ENCODE results near the gene RAB1A. TPM values are rescaled to one million over a fixed set of nuclear protein-coding genes. Genes with fewer than 3 reads are reported as not detected.
A peak's percentile ranks its signal among the peaks of the same experiment; 100 is the strongest.

The RAB1A gene
- total and polyA plus RNA-seq, 5 donors from 2014 or later: 50.4 to 79.3 (median 60.1) TPM

GRCh38 chr2:65103013-65103715, 26.7 kb downstream of the RAB1A start:
- ATAC-seq (ENCODE audit: low read depth in 2 of 2) (no peak), DNase-seq (no peak)
- H3K4me1 ChIP-seq (ENCODE audit: control insufficient read depth, insufficient read depth, low read length, poor library complexity, severe bottlenecking): peaks cover 6% of the 10 kb centered on the region
- H3K27me3 ChIP-seq (ENCODE audit: control insufficient read depth, insufficient read depth, low read length): no peaks in the 10 kb centered on the region
- Mint-ChIP-seq H3K27me3 (no peaks in the 10 kb centered on the region), H3K36me3 (peaks cover 15% of the 10 kb centered on the region), H3K4me3 (no peak overlapping the region), H3K9me3 (peaks cover 0 to 2% (median 0%) of the 10 kb centered on the region in 7 donors), H3K4me1 (peaks cover 13 to 43% (median 28%) of the 10 kb centered on the region in 4 donors), H3K27ac (no peak overlapping the region)
- H3K9me3 ChIP-seq (ENCODE audit: control insufficient read depth in 2 of 2, low read length in 2 of 2): no peaks in the 10 kb centered on the region
- no peak overlapping the region for H3K4me3 ChIP-seq (ENCODE audit: low read depth, low read length)
- H3K27ac ChIP-seq (ENCODE audit: insufficient read depth, low read length, poor library complexity, severe bottlenecking): no peak overlapping the region
- H3K36me3 ChIP-seq (ENCODE audit: control insufficient read depth, insufficient read depth, low read length): peaks cover 41% of the 10 kb centered on the region

GRCh38 chr2:65101071-65101470, 28.8 kb downstream of the RAB1A start:
- Mint-ChIP-seq H3K36me3 (peaks cover 25% of the 10 kb centered on the region), H3K27ac (peak overlapping the region in 1 of 3 donors; percentile 6), H3K4me1 (peaks cover 25 to 42% (median 30%) of the 10 kb centered on the region in 4 donors), H3K4me3 (peak overlapping the region in 1 of 4 donors; percentile 58), H3K9me3 (peaks cover 0 to 2% (median 0%) of the 10 kb centered on the region in 7 donors), H3K27me3 (no peaks in the 10 kb centered on the region)
- Histone ChIP-seq H3K4me3 (ENCODE audit: low read depth, low read length) (no peak overlapping the region), H3K27ac (ENCODE audit: insufficient read depth, low read length, poor library complexity, severe bottlenecking) (no peak overlapping the region), H3K9me3 (ENCODE audit: control insufficient read depth in 2 of 2, low read length in 2 of 2) (no peaks in the 10 kb centered on the region), H3K36me3 (ENCODE audit: control insufficient read depth, insufficient read depth, low read length) (peaks cover 58% of the 10 kb centered on the region), H3K4me1 (ENCODE audit: control insufficient read depth, insufficient read depth, low read length, poor library complexity, severe bottlenecking) (peaks cover 6% of the 10 kb centered on the region), H3K27me3 (ENCODE audit: control insufficient read depth, insufficient read depth, low read length) (no peaks in the 10 kb centered on the region)
- ATAC-seq (ENCODE audit: low read depth in 2 of 2): no peak
- DNase-seq: no peak

- H3K4me1 ChIP-seq (ENCODE audit: control insufficient read depth, insufficient read depth, low read length, poor library complexity, severe bottlenecking): peaks cover 6% of the 10 kb centered on the region
- Mint-ChIP-seq H3K27me3 (no peaks in the 10 kb centered on the region), H3K4me1 (peaks cover 18 to 30% (median 26%) of the 10 kb centered on the region in 4 donors), H3K9me3 (peaks cover 0 to 2% (median 0%) of the 10 kb centered on the region in 7 donors), H3K27ac (peak overlapping the region; percentile 32 to 58 (median 49)), H3K4me3 (no peak overlapping the region), H3K36me3 (peaks cover 31% of the 10 kb centered on the region)
- no peaks in the 10 kb centered on the region for H3K27me3 ChIP-seq (ENCODE audit: control insufficient read depth, insufficient read depth, low read length)
- H3K9me3 ChIP-seq (ENCODE audit: control insufficient read depth in 2 of 2, low read length in 2 of 2): no peaks in the 10 kb centered on the region
- no peak overlapping the region for H3K27ac ChIP-seq (ENCODE audit: insufficient read depth, low read length, poor library complexity, severe bottlenecking)
- ATAC-seq (ENCODE audit: low read depth in 2 of 2) (no peak), DNase-seq (no peak)
- H3K36me3 ChIP-seq (ENCODE audit: control insufficient read depth, insufficient read depth, low read length): peaks cover 65% of the 10 kb centered on the region
- no peak overlapping the region for H3K4me3 ChIP-seq (ENCODE audit: low read depth, low read length)
Measured at GRCh38 chr2:65098741-65099140, 31.2 kb downstream of the RAB1A start.

GRCh38 chr2:65097844-65098243, 32.1 kb downstream of the RAB1A start:
- peaks cover 0 to 2% (median 0%) of the 10 kb centered on the region in 7 donors for H3K9me3 Mint-ChIP-seq
- H3K36me3 Mint-ChIP-seq: peaks cover 35% of the 10 kb centered on the region
- Histone ChIP-seq H3K27ac (ENCODE audit: insufficient read depth, low read length, poor library complexity, severe bottlenecking) (no peak overlapping the region), H3K4me1 (ENCODE audit: control insufficient read depth, insufficient read depth, low read length, poor library complexity, severe bottlenecking) (peaks cover 6% of the 10 kb centered on the region), H3K9me3 (ENCODE audit: control insufficient read depth in 2 of 2, low read length in 2 of 2) (no peaks in the 10 kb centered on the region), H3K36me3 (ENCODE audit: control insufficient read depth, insufficient read depth, low read length) (peaks cover 65% of the 10 kb centered on the region), H3K4me3 (ENCODE audit: low read depth, low read length) (no peak overlapping the region), H3K27me3 (ENCODE audit: control insufficient read depth, insufficient read depth, low read length) (no peaks in the 10 kb centered on the region)
- no peaks in the 10 kb centered on the region for H3K27me3 Mint-ChIP-seq
- DNase-seq (no peak), ATAC-seq (ENCODE audit: low read depth in 2 of 2) (no peak)
- H3K27ac Mint-ChIP-seq: peak overlapping the region in 1 of 3 donors; percentile 58
- peaks cover 18 to 32% (median 28%) of the 10 kb centered on the region in 4 donors for H3K4me1 Mint-ChIP-seq
- H3K4me3 Mint-ChIP-seq: no peak overlapping the region

- Mint-ChIP-seq H3K4me1 (peaks cover 18 to 36% (median 30%) of the 10 kb centered on the region in 4 donors), H3K27me3 (no peaks in the 10 kb centered on the region), H3K27ac (peak overlapping the region in 2 of 3 donors; percentile 47 to 49), H3K36me3 (peaks cover 38% of the 10 kb centered on the region), H3K9me3 (peaks cover 0 to 2% (median 0%) of the 10 kb centered on the region in 7 donors), H3K4me3 (no peak overlapping the region)
- Histone ChIP-seq H3K4me3 (ENCODE audit: low read depth, low read length) (no peak overlapping the region), H3K27me3 (ENCODE audit: control insufficient read depth, insufficient read depth, low read length) (no peaks in the 10 kb centered on the region), H3K27ac (ENCODE audit: insufficient read depth, low read length, poor library complexity, severe bottlenecking) (no peak overlapping the region), H3K36me3 (ENCODE audit: control insufficient read depth, insufficient read depth, low read length) (peaks cover 72% of the 10 kb centered on the region), H3K4me1 (ENCODE audit: control insufficient read depth, insufficient read depth, low read length, poor library complexity, severe bottlenecking) (peaks cover 6% of the 10 kb centered on the region), H3K9me3 (ENCODE audit: control insufficient read depth in 2 of 2, low read length in 2 of 2) (no peaks in the 10 kb centered on the region)
- ATAC-seq (ENCODE audit: low read depth in 2 of 2) (no peak), DNase-seq (no peak)
Measured at GRCh38 chr2:65096948-65097347, 33.0 kb downstream of the RAB1A start.

DNA sequence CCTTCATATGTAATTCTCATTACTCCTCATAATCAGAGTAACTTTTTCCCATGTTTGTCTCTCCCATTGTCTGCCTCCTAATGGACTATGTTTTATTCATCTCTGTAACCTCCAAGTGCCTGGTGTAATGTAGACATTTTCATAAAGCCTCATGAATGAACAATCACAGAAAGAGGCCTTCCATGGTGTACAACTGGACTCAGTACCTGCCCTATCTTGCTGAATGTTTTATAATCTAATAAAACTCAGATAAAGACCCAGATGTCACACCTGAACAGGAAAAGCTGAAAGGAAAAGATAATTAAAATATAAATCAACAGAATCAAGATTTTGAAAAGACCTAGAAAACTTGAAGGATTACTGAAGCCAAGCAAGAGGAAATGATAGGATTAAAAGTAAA, 36.7 kb downstream of the RAB1A start:
- Mint-ChIP-seq H3K27ac (peak overlapping the region in 1 of 3 donors; percentile 33), H3K4me3 (no peak overlapping the region), H3K4me1 (peaks cover 28 to 31% (median 30%) of the 10 kb centered on the region in 4 donors), H3K9me3 (peaks cover 0 to 2% (median 0%) of the 10 kb centered on the region in 7 donors), H3K27me3 (no peaks in the 10 kb centered on the region), H3K36me3 (peaks cover 41% of the 10 kb centered on the region)
- Histone ChIP-seq H3K36me3 (ENCODE audit: control insufficient read depth, insufficient read depth, low read length) (peaks cover 77% of the 10 kb centered on the region), H3K27ac (ENCODE audit: insufficient read depth, low read length, poor library complexity, severe bottlenecking) (no peak overlapping the region), H3K27me3 (ENCODE audit: control insufficient read depth, insufficient read depth, low read length) (no peaks in the 10 kb centered on the region), H3K4me1 (ENCODE audit: control insufficient read depth, insufficient read depth, low read length, poor library complexity, severe bottlenecking) (no peaks in the 10 kb centered on the region), H3K4me3 (ENCODE audit: low read depth, low read length) (no peak overlapping the region), H3K9me3 (ENCODE audit: control insufficient read depth in 2 of 2, low read length in 2 of 2) (no peaks in the 10 kb centered on the region)
- ATAC-seq (ENCODE audit: low read depth in 2 of 2) (no peak), DNase-seq (no peak)

GRCh38 chr2:65092791-65093190, 37.1 kb downstream of the RAB1A start:
- peaks cover 0 to 2% (median 0%) of the 10 kb centered on the region in 7 donors for H3K9me3 Mint-ChIP-seq
- H3K4me3 Mint-ChIP-seq: no peak overlapping the region
- DNase-seq: no peak
- peaks cover 26 to 31% (median 28%) of the 10 kb centered on the region in 4 donors for H3K4me1 Mint-ChIP-seq
- Histone ChIP-seq H3K36me3 (ENCODE audit: control insufficient read depth, insufficient read depth, low read length) (peaks cover 77% of the 10 kb centered on the region), H3K4me3 (ENCODE audit: low read depth, low read length) (no peak overlapping the region), H3K4me1 (ENCODE audit: control insufficient read depth, insufficient read depth, low read length, poor library complexity, severe bottlenecking) (no peaks in the 10 kb centered on the region), H3K9me3 (ENCODE audit: control insufficient read depth in 2 of 2, low read length in 2 of 2) (no peaks in the 10 kb centered on the region), H3K27me3 (ENCODE audit: control insufficient read depth, insufficient read depth, low read length) (no peaks in the 10 kb centered on the region), H3K27ac (ENCODE audit: insufficient read depth, low read length, poor library complexity, severe bottlenecking) (no peak overlapping the region)
- no peaks in the 10 kb centered on the region for H3K27me3 Mint-ChIP-seq
- no peak for ATAC-seq (ENCODE audit: low read depth in 2 of 2)
- H3K36me3 Mint-ChIP-seq: peaks cover 42% of the 10 kb centered on the region
- H3K27ac Mint-ChIP-seq: peak overlapping the region; percentile 17 to 94 (median 33)

DNA sequence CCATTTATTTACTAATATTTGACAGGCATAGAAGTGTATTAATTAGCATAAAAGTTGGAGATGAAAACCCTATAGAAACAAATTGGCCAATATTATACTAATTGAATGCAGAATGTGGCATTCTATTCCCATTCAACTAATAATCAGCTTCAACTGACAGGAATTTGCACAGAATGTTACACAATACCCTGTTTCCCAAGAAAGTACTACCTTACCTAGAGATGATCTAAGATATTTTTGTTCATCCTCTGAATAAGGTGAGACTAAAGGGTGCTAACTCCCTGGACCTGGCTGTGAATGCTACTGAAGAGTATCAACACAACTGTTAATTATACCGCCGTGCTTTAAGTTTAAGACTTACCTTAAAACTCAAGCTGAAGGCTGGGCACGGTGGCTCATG, 44.8 kb downstream of the RAB1A start:
- Mint-ChIP-seq H3K27ac (no peak overlapping the region), H3K9me3 (no peaks in the 10 kb centered on the region), H3K36me3 (peaks cover 38% of the 10 kb centered on the region), H3K4me3 (no peak overlapping the region), H3K4me1 (peaks cover 13 to 23% (median 15%) of the 10 kb centered on the region in 4 donors), H3K27me3 (no peaks in the 10 kb centered on the region)
- no peak overlapping the region for H3K4me3 ChIP-seq (ENCODE audit: low read depth, low read length)
- H3K36me3 ChIP-seq (ENCODE audit: control insufficient read depth, insufficient read depth, low read length): peaks cover 71% of the 10 kb centered on the region
- H3K4me1 ChIP-seq (ENCODE audit: control insufficient read depth, insufficient read depth, low read length, poor library complexity, severe bottlenecking): no peaks in the 10 kb centered on the region
- H3K9me3 ChIP-seq (ENCODE audit: control insufficient read depth in 2 of 2, low read length in 2 of 2): no peaks in the 10 kb centered on the region
- DNase-seq: no peak
- no peak for ATAC-seq (ENCODE audit: low read depth in 2 of 2)
- no peaks in the 10 kb centered on the region for H3K27me3 ChIP-seq (ENCODE audit: control insufficient read depth, insufficient read depth, low read length)
- H3K27ac ChIP-seq (ENCODE audit: insufficient read depth, low read length, poor library complexity, severe bottlenecking): no peak overlapping the region

All from CD4-positive, CD25-positive, alpha-beta regulatory T cell (primary cell).